Measurements from ENCODE around the gene C12orf57.

C12orf57 gene

GRCh38 chr12:6936636-6937480, 7.0 kb upstream of the C12orf57 start:
- DNase-seq (ENCODE audit: low read depth in 1 of 2, low spot score in 1 of 2): no peak

- DNase-seq (ENCODE audit: low read depth in 1 of 2, low spot score in 1 of 2): peak; percentile 82 to 90
Observed at GRCh38 chr12:6937481-6938352, 6.1 kb upstream of the C12orf57 start.

GRCh38 chr12:6938353-6939190, 5.2 kb upstream of the C12orf57 start:
- no peak for DNase-seq (ENCODE audit: low read depth in 1 of 2, low spot score in 1 of 2)

- DNase-seq (ENCODE audit: low read depth in 1 of 2, low spot score in 1 of 2): no peak
Observed at GRCh38 chr12:6939191-6939540, 4.7 kb upstream of the C12orf57 start.

- DNase-seq (ENCODE audit: low read depth in 1 of 2, low spot score in 1 of 2): no peak
Observed at GRCh38 chr12:6941267-6941666, 2.6 kb upstream of the C12orf57 start.

- no peak for DNase-seq (ENCODE audit: low read depth in 1 of 2, low spot score in 1 of 2)
Observed at GRCh38 chr12:6941782-6942181, 2.0 kb upstream of the C12orf57 start.

- DNase-seq (ENCODE audit: low read depth in 1 of 2, low spot score in 1 of 2): no peak
Observed at GRCh38 chr12:6942331-6942665, 1.5 kb upstream of the C12orf57 start.

GRCh38 chr12:6943389-6943721, 467 bp upstream of the C12orf57 start:
- peak; percentile 56 to 63 for DNase-seq (ENCODE audit: low read depth in 1 of 2, low spot score in 1 of 2)

GRCh38 chr12:6944381-6945186, 762 bp downstream of the C12orf57 start:
- DNase-seq (ENCODE audit: low read depth in 1 of 2, low spot score in 1 of 2): peak; percentile 66 to 74

- no peak for DNase-seq (ENCODE audit: low read depth in 1 of 2, low spot score in 1 of 2)
Observed at GRCh38 chr12:6945613-6946012, 1.8 kb downstream of the C12orf57 start.

- DNase-seq (ENCODE audit: low read depth in 1 of 2, low spot score in 1 of 2): no peak
Observed at GRCh38 chr12:6946033-6946919, 2.5 kb downstream of the C12orf57 start.

- DNase-seq (ENCODE audit: low read depth in 1 of 2, low spot score in 1 of 2): no peak
Observed at GRCh38 chr12:6946920-6947374, 3.1 kb downstream of the C12orf57 start.

GRCh38 chr12:6947615-6948014, 3.8 kb downstream of the C12orf57 start:
- no peak for DNase-seq (ENCODE audit: low read depth in 1 of 2, low spot score in 1 of 2)

- DNase-seq (ENCODE audit: low read depth in 1 of 2, low spot score in 1 of 2): no peak
Observed at GRCh38 chr12:6948873-6949594, 5.2 kb downstream of the C12orf57 start.

- no peak for DNase-seq (ENCODE audit: low read depth in 1 of 2, low spot score in 1 of 2)
Observed at GRCh38 chr12:6950401-6950801, 6.6 kb downstream of the C12orf57 start.

GRCh38 chr12:6950811-6951540, 7.2 kb downstream of the C12orf57 start, which contains the start of gene PTPN6:
PTPN6 (plus strand) TSS chr12:6951356; CDS start chr12:6951513, 157 bp downstream.
- no peak for DNase-seq (ENCODE audit: low read depth in 1 of 2, low spot score in 1 of 2)

GRCh38 chr12:6951551-6952120, 7.8 kb downstream of the C12orf57 start:
- DNase-seq (ENCODE audit: low read depth in 1 of 2, low spot score in 1 of 2): no peak

All from activated T-helper 1 cell treated with anti-CD3 and anti-CD28 coated beads, Interleukin-2, amount 50 U/mL, for 16 hours (primary cell).